SJCRH30 (cell line): ENCODE measurements around the gene CNTN4. TPM values are rescaled to one million over a fixed set of nuclear protein-coding genes. Genes with fewer than 3 reads are reported as not detected.

Experiments used
- DNase-seq, 2 experiments: peaks; one replicate each; pipeline ENCODE4 v3.0.0-alpha.2; 2015 to 2020
- H3K27ac ChIP-seq: fragments of 250-450 bp; sonication (Bioruptor Pico); 2 replicates; pipeline ENCODE4 v1.5.1; 2020; ENCODE audit warnings: mild to moderate bottlenecking, moderate library complexity
- H3K27me3 ChIP-seq: fragments of 250-450 bp; sonication (Bioruptor Pico); 2 replicates; pipeline ENCODE4 v1.5.1; 2020; ENCODE audit warnings: mild to moderate bottlenecking, moderate library complexity
- H3K36me3 ChIP-seq: fragments of 250-450 bp; sonication (Bioruptor Pico); 2 replicates; pipeline ENCODE4 v1.5.1; 2020; ENCODE audit warnings: mild to moderate bottlenecking, moderate library complexity
- H3K4me1 ChIP-seq: fragments of 250-450 bp; sonication (Bioruptor Pico); 2 replicates; pipeline ENCODE4 v1.5.1; 2020; ENCODE audit warnings: mild to moderate bottlenecking, moderate library complexity
- H3K4me3 ChIP-seq: fragments of 250-450 bp; sonication (Bioruptor Pico); 2 replicates; pipeline ENCODE4 v1.5.1; 2020; ENCODE audit warnings: mild to moderate bottlenecking, moderate library complexity
- H3K9me3 ChIP-seq: fragments of 250-450 bp; sonication (Bioruptor Pico); replicated peaks from 2 replicates; pipeline ENCODE4 v1.5.1; 2020; ENCODE audit warnings: mild to moderate bottlenecking, moderate library complexity
- total RNA-seq: library from RNA; depleted of rRNA; stranded (reverse); fragments of >200 nt; shearing (Covaris generic); gene quantifications from 2 replicates; pipeline ENCODE4 v1.2.3, GENCODE V29; 2014

Gene CNTN4
- total RNA-seq, 1 experiment from 2014 or later, result 7.6 TPM

GRCh38 chr3:2861920-2862319, 763.3 kb downstream of the CNTN4 start:
- Histone ChIP-seq H3K36me3 (no peaks in the 10 kb centered on the region), H3K9me3 (no peaks in the 10 kb centered on the region)

GRCh38 chr3:2862366-2862765, 763.7 kb downstream of the CNTN4 start:
- no peak for DNase-seq
- Histone ChIP-seq H3K4me3 (no peak overlapping the region), H3K27ac (no peak overlapping the region), H3K4me1 (no peaks in the 10 kb centered on the region), H3K36me3 (no peaks in the 10 kb centered on the region), H3K9me3 (no peaks in the 10 kb centered on the region), H3K27me3 (no peaks in the 10 kb centered on the region)

More at GRCh38 chr3:2861920-2862319, 763.3 kb downstream of the CNTN4 start:
- Histone ChIP-seq H3K4me3 (no peak overlapping the region), H3K4me1 (no peaks in the 10 kb centered on the region), H3K27me3 (no peaks in the 10 kb centered on the region), H3K27ac (no peak overlapping the region)
- no peak for DNase-seq

- Histone ChIP-seq H3K27ac (no peak overlapping the region), H3K36me3 (no peaks in the 10 kb centered on the region), H3K27me3 (no peaks in the 10 kb centered on the region), H3K4me1 (no peaks in the 10 kb centered on the region), H3K9me3 (no peaks in the 10 kb centered on the region), H3K4me3 (no peak overlapping the region)
- no peak for DNase-seq
Observed at GRCh38 chr3:2863127-2863526, 764.5 kb downstream of the CNTN4 start.

GRCh38 chr3:2869905-2870304, 771.2 kb downstream of the CNTN4 start:
- no peak overlapping the region for H3K27ac ChIP-seq
- no peak for DNase-seq

GRCh38 chr3:2870724-2871333, 772.2 kb downstream of the CNTN4 start:
- H3K4me3 ChIP-seq, result no peak overlapping the region
- no peak overlapping the region for H3K27ac ChIP-seq
- no peaks in the 10 kb centered on the region for H3K4me1 ChIP-seq
- no peak for DNase-seq
- no peaks in the 10 kb centered on the region for H3K9me3 ChIP-seq
- H3K36me3 ChIP-seq, result no peaks in the 10 kb centered on the region
- no peaks in the 10 kb centered on the region for H3K27me3 ChIP-seq

More at GRCh38 chr3:2869905-2870304, 771.2 kb downstream of the CNTN4 start:
- Histone ChIP-seq H3K4me1 (no peaks in the 10 kb centered on the region), H3K9me3 (no peaks in the 10 kb centered on the region), H3K36me3 (no peaks in the 10 kb centered on the region), H3K4me3 (no peak overlapping the region), H3K27me3 (no peaks in the 10 kb centered on the region)

- no peak for DNase-seq
- no peaks in the 10 kb centered on the region for H3K4me1 ChIP-seq
- no peak overlapping the region for H3K27ac ChIP-seq
- H3K9me3 ChIP-seq, result no peaks in the 10 kb centered on the region
- no peaks in the 10 kb centered on the region for H3K36me3 ChIP-seq
- H3K4me3 ChIP-seq, result no peak overlapping the region
- H3K27me3 ChIP-seq, result no peaks in the 10 kb centered on the region
Observed at GRCh38 chr3:2872884-2873283, 774.2 kb downstream of the CNTN4 start.

GRCh38 chr3:2873986-2874385, 775.3 kb downstream of the CNTN4 start:
- H3K4me1 ChIP-seq, result no peaks in the 10 kb centered on the region
- no peak for DNase-seq
- no peaks in the 10 kb centered on the region for H3K27me3 ChIP-seq
- no peak overlapping the region for H3K27ac ChIP-seq
- no peak overlapping the region for H3K4me3 ChIP-seq
- no peaks in the 10 kb centered on the region for H3K36me3 ChIP-seq
- no peaks in the 10 kb centered on the region for H3K9me3 ChIP-seq

- Histone ChIP-seq H3K4me1 (no peaks in the 10 kb centered on the region), H3K27ac (no peak overlapping the region), H3K36me3 (no peaks in the 10 kb centered on the region), H3K27me3 (no peaks in the 10 kb centered on the region), H3K9me3 (no peaks in the 10 kb centered on the region), H3K4me3 (no peak overlapping the region)
- no peak for DNase-seq
Observed at GRCh38 chr3:2875699-2876098, 777.0 kb downstream of the CNTN4 start.

- Histone ChIP-seq H3K36me3 (no peaks in the 10 kb centered on the region), H3K4me3 (no peak overlapping the region), H3K9me3 (no peaks in the 10 kb centered on the region), H3K27ac (no peak overlapping the region), H3K4me1 (no peaks in the 10 kb centered on the region), H3K27me3 (no peaks in the 10 kb centered on the region)
- DNase-seq, result no peak
Observed at GRCh38 chr3:2876362-2876761, 777.7 kb downstream of the CNTN4 start.

- Histone ChIP-seq H3K27me3 (no peaks in the 10 kb centered on the region), H3K9me3 (no peaks in the 10 kb centered on the region), H3K4me3 (no peak overlapping the region), H3K27ac (no peak overlapping the region), H3K36me3 (no peaks in the 10 kb centered on the region), H3K4me1 (no peaks in the 10 kb centered on the region)
- no peak for DNase-seq
Observed at GRCh38 chr3:2879023-2879422, 780.4 kb downstream of the CNTN4 start.

- Histone ChIP-seq H3K4me1 (no peaks in the 10 kb centered on the region), H3K27me3 (no peaks in the 10 kb centered on the region), H3K27ac (no peak overlapping the region), H3K4me3 (no peak overlapping the region), H3K36me3 (no peaks in the 10 kb centered on the region), H3K9me3 (no peaks in the 10 kb centered on the region)
- DNase-seq, result no peak
Observed at GRCh38 chr3:2879587-2879986, 780.9 kb downstream of the CNTN4 start.

GRCh38 chr3:2880218-2880756, 781.6 kb downstream of the CNTN4 start:
- Histone ChIP-seq H3K9me3 (no peaks in the 10 kb centered on the region), H3K4me3 (no peak overlapping the region), H3K27me3 (no peaks in the 10 kb centered on the region), H3K27ac (no peak overlapping the region), H3K36me3 (no peaks in the 10 kb centered on the region), H3K4me1 (no peaks in the 10 kb centered on the region)
- DNase-seq, result no peak

- Histone ChIP-seq H3K27ac (no peak overlapping the region), H3K4me1 (no peaks in the 10 kb centered on the region), H3K36me3 (no peaks in the 10 kb centered on the region), H3K27me3 (no peaks in the 10 kb centered on the region), H3K4me3 (no peak overlapping the region), H3K9me3 (no peaks in the 10 kb centered on the region)
- DNase-seq, result no peak
Observed at GRCh38 chr3:2883283-2883682, 784.6 kb downstream of the CNTN4 start.

GRCh38 chr3:2888592-2888991, 789.9 kb downstream of the CNTN4 start:
- H3K4me3 ChIP-seq, result no peak overlapping the region
- no peaks in the 10 kb centered on the region for H3K9me3 ChIP-seq
- no peaks in the 10 kb centered on the region for H3K27me3 ChIP-seq
- H3K4me1 ChIP-seq, result no peaks in the 10 kb centered on the region
- no peak overlapping the region for H3K27ac ChIP-seq
- no peaks in the 10 kb centered on the region for H3K36me3 ChIP-seq
- no peak for DNase-seq

GRCh38 chr3:2889736-2890135, 791.1 kb downstream of the CNTN4 start:
- Histone ChIP-seq H3K27me3 (no peaks in the 10 kb centered on the region), H3K27ac (no peak overlapping the region), H3K4me1 (no peaks in the 10 kb centered on the region), H3K36me3 (no peaks in the 10 kb centered on the region), H3K4me3 (no peak overlapping the region), H3K9me3 (no peaks in the 10 kb centered on the region)
- DNase-seq, result no peak

GRCh38 chr3:2896308-2896939, 797.8 kb downstream of the CNTN4 start:
- Histone ChIP-seq H3K9me3 (no peaks in the 10 kb centered on the region), H3K27me3 (no peaks in the 10 kb centered on the region), H3K4me1 (no peaks in the 10 kb centered on the region), H3K36me3 (no peaks in the 10 kb centered on the region), H3K4me3 (no peak overlapping the region), H3K27ac (no peak overlapping the region)
- DNase-seq, result no peak
